Stimulated activated CD8-positive, alpha-beta memory T cell treated with anti-CD3 and anti-CD28 coated beads, Interleukin-7, amount 100 ng/mL, for 24 hours (primary cell): ENCODE data around the gene RAD51.

Experiments used
- DNase-seq: peaks from one replicate; pipeline ENCODE4 v3.0.0-alpha.2; 2020; ENCODE audit warnings: low read depth

RAD51 gene

DNA sequence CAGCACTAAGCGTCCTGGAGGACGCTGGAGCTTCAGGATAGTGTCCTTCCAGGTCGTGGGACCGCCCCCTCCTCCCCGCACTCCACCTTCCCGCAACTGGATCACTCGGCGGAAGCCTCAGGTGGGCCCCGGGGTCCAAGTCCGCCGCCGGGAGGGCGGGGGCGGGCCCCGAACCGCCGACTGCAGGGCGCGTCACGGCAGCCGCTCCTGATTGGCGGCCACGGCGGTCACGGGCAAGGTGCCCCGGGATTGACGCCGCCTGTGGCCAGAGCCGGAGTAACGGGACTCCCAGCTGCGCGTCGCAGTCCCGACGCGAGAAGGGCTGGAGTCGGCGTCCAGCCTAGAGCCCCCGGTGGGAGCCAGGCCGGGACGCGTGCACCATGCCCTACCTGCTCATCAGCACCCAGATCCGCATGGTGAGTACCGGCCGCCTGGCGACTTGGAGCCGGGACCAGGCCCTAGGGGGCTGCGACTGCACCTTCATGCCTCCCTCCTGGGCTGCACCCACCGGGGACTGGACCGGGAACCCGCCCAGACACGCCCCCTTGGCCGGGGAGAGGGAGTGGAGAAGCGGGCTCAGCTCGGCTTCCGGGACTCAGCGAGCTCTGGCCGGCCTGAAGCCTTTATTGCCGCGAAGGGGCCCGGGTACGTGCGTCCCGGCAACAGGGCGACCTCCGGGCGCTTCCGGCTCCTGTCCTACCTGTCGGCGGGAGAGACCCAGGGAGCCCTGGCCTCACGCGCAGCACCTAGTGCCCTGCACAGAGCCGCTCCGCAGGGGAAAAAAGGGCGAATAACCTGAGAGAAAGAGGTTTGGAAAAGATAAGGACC is 69.0 kb downstream of the RAD51 start, which contains the start of gene GCHFR:
GCHFR (plus strand) TSS at position 268 of the 828 bp plus-strand sequence; CDS start at position 381, 113 bp downstream.
- DNase-seq, result peak; percentile 38

DNA sequence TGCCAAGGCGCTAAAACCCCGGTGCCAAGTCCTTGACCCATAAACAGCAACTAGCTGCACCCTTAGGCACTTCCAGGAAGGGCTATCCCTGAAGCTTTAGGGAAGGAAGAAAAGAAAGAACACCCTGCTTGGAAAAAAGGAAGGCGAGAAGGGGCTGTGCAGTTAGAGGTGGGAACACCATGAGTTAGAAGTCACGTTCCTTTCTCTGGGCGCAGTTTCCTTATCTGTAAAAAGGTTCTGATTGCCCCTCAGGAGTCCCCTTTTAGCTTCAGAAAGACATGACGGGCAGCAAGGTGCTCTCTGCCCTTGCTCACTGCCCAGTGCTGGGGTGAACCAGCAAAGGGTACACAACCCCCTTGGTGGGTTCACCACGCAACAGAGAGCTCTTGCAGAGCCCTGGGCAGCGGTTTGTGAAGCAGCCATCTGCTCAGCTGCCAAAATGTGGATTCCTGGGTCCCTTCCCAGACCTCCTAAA is 69.7 kb downstream of the RAD51 start:
- no peak for DNase-seq

GRCh38 chr15:40766194-40766815 is 71.3 kb downstream of the RAD51 start:
- no peak for DNase-seq

DNA sequence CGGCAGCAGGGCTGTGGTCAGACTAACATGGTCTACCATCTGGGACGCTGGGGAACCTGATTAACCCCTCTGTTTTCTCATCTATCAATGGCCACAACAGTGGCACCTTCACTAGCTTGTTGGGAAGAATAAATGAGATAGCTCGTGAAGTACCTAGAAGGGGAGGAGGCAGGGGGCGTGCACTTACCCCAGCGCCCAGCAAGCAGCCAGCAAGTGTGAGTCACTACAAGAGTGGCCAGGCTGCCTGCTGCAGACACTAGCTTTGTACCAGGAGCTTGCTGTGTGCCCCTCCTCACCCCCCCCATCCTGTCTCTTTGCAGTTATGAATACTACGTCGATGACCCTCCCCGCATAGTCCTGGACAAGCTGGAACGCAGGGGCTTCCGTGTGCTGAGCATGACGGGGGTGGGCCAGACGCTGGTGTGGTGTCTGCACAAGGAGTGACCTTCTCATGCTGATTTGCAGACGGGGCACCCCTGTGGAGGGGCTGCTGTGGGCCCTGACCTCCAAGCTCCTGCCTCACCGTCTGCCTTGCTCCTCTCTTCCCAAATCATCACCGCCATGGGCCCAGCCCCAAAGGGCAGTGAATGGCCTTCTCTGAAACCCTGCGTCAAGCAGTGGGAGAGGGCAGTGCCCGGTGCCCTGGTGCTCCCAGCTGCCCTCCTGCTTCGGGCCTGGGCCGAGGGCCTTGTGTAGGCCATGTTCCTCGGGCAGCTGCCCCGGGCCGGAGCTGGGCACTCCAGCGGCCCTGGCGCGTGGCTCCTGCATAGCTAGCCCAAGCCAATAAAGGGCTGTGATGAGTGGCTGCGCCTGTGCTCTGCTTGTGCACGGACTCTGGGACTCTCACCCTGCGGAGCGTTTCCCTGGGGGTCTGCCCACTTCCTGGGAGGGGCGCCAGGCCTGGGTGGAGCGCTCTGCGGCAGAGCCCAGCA is 72.2 kb downstream of the RAD51 start:
- no peak for DNase-seq

- no peak for DNase-seq
Measured at GRCh38 chr15:40767838-40768500, 73.0 kb downstream of the RAD51 start.

DNA sequence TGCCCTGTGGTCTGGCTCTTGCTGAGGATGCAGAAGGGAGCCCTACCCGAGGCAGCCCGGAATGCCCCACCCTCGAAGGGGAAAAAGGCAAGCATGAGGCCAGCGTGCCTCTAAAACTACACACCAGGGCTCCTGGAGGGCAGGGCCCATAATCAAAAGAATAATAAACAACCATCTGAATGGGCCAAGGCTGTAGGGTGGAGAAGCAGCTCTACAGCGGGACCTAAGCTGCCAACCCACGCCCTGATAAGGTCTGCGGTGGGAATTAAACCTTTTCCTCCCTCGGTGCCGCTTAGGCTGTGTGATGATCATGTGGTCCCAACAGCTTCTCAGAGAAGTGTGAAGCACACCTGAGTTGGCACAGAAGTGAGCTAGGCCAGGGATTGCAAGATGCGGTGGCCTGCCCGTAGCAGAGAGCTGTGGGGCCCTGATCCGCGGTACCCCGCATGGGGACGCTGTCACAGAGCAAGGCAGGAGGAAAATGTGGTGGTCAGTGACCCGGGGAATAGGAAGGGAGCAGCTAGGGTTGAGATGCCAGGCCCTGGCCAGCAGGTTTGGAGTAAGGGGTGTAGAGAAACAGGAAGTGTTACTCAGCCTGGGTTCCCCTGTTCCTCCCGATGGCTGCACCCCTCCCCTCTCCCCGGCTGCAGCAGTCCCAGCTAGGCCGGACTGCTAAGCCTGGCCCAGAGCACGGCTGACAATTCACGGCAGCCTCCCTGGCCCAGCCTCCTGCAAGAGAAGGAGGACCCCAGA is 73.7 kb downstream of the RAD51 start:
- DNase-seq, result no peak

- no peak for DNase-seq
Measured at GRCh38 chr15:40769274-40770146, 74.5 kb downstream of the RAD51 start, which contains the start of gene C15orf62. Gene C15orf62 (plus strand): TSS chr15:40769980. CDS start chr15:40770496, 516 bp downstream.

- no peak for DNase-seq
Measured at GRCh38 chr15:40770147-40770721, 75.3 kb downstream of the RAD51 start.

- DNase-seq, result no peak
Measured at GRCh38 chr15:40771242-40771641, 76.3 kb downstream of the RAD51 start.

DNA sequence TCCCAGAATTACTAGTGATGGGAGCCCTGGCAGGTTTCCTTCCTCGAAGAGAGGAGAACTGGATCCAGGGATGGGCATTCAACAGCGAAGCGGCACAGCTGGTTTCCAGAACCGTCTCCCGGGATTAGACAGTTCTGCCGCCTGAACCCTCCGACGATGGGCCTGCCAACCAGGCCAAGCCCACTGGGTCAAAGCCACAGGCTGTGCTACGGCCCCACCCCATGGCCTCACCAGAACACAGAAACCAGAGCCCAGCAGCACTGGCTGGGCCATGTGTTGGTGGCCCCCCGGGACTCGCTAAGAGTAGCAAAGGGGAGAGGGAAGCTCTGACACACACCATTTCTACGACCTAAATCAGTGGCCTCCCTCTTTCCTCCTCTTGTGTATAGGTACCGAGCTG is 77.0 kb downstream of the RAD51 start:
- DNase-seq, result no peak

DNA sequence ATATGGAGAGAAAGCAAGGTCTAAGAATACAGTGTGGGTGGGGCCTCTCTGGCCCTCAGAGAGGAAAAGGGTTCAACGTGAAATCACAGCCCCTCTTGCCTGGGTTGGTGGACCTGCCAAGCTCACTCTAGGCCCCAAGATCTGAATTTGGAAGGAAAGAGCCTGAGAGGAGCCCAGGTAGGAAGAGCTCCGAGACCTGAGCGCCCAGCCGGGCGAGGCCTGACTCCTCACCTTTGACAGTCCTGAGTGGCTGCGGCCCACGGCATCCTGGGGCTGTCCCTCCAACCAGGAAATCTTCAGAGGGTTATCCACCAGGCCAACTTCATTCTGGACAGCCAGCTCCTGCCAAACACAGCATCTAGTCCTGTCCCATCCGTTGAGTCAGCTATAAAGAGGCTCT is 78.5 kb downstream of the RAD51 start:
- DNase-seq, result no peak

DNA sequence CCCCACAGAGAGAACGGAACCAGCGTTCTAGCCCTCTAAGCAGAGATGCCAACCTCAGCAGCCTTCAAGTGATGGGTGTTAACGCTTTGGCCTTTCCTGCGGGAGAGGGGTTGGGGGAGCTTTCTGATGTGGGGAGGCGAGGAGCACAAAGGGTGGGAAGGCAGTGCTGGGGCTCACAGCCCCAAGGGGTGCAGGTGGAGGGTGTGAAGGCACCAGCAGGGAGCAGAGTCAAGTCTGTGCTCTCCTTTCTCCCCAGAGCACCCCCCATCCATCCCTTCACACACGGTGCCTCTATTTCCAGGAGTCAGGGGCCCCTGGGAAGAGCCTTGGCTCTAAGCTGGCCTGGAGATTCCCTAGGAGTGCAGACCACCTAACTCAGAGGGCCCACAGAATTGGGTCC is 78.9 kb downstream of the RAD51 start:
- DNase-seq, result no peak

DNA sequence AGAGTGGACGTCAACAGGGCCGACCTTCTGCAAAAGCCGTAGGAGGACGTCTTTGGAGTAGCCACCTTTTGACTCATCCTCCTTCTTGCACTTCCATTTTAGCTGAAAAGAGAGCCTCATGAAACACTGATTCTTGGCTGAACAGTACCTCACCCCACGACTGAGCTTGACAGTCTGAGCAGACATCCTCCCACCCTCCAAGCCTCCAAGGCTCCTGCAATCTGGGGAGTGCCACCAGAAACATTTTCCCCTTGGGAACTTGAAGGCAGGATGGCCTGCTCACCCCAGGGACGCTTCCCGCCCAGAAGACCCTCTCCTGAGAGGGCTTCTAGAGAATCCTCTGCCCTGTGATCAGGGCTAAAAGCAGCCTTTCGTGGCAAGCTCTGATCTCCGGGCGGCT is 80.0 kb downstream of the RAD51 start:
- no peak for DNase-seq

DNA sequence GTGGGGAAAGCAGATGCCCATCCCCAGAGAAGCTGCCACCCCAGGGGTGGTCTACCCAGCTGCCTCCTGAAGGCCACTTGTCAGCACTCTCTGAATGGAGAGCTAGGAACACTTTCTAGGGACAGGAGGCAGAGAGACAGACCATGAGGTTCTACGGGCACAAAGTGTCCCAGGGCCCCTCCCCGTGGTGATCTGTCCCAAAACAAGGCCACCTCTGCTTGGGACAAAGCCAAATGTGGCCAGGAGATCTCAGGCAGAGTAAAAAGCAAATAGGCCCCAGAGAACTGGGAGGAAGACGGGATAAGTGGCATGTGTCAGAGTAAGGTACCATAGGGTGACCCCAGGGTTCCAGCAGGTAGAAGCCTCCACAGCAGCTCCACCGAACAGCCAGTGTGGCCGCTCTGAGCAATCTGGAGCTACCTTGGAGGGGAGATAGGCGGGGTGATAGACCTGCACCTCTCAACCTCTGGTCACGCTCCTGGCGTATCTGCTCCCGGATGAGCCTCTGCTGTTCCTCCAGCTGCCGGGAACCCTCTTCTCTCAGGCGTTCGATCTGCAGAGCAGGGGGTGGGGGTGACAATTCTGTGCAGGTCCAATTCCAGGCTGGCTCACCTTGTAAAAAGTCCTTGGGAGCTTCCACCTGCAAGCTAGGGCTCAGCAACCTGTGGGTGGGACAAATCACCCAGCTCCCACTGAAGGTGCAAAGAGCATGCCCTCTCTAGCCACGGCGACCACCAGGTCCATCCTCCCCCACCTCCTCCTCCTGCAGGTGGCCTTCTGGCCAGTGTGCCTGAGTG is 81.0 kb downstream of the RAD51 start:
- DNase-seq, result no peak

DNA sequence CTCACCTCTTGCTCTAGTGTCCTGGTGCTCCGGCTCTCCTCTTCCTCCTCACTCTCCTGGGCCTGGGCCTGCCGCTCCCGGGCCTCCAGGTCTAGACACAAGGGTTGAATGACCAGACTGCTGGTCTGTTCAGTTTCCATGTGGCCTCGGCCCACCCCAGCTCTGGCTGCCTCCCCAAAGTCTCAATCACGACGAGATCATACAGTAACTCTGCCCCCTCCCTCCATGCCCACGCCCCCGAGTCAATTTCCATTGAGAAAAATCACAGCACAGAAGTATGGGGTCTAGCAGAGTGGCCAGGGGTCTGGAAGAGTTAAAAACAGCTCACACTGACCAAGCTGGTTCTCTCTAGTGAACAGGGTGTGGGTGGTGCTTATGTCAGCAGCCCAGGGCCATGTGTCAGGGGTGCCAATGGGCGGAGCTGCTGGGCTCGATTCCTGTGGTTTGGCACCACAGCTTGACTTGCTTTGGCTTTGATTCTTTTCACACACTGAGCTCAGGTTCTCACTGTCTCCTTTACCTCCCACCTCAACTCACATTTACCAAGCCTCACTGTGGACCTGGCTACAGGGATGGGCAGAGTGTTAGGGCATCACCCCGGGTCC is 81.7 kb downstream of the RAD51 start:
- DNase-seq, result no peak
